PC-3 (cell line): Measurements from ENCODE around the gene SFI1. TPM values are rescaled to one million over a fixed set of nuclear protein-coding genes. Genes with fewer than 3 reads are reported as not detected.

Experiments
- ATAC-seq: fragments of 200-7000 bp; cut with Tn5 transposase; 2 replicates; pipeline ENCODE4 v1.9.1; 2020; ENCODE audit warnings: mild to moderate bottlenecking, moderate library complexity
- BruUV-seq: library from RNA; stranded (reverse); fragments of 400-500 nt; replicated peaks from 2 replicates; lab custom pipeline; 2021; lab: Mats Ljungman, UMichigan
- CTCF ChIA-PET: fragments of 300-600 bp; sonication (Branson Sonifier 250); formaldehyde crosslinking; loops from one replicate; lab custom pipeline; 2022; ENCODE audit warnings: antibody characterized with exemption; lab: Charles Lee
- POLR2A ChIA-PET: fragments of 300-600 bp; sonication (Branson Sonifier 250); formaldehyde crosslinking; loops from one replicate; lab custom pipeline; 2022; ENCODE audit warnings: antibody characterized with exemption; ENCODE audit not compliant: unreplicated experiment; lab: Charles Lee
- DNase-seq: peaks from one replicate; pipeline ENCODE4 v3.0.0-alpha.2; 2015
- H2AFZ ChIP-seq: fragments of 300-600 bp; sonication (generic); 2 replicates; pipeline ENCODE4 v1.6.0; 2016; ENCODE audit warnings: antibody characterized with exemption, low read length
- H3F3A ChIP-seq: fragments of 300-600 bp; sonication (generic); one replicate; pipeline ENCODE4 v1.6.0; 2017; ENCODE audit warnings: antibody characterized with exemption, low read length, control low read depth, mild to moderate bottlenecking; ENCODE audit not compliant: unreplicated experiment
- H3K27ac ChIP-seq: fragments of 300-600 bp; sonication (generic); 2 replicates; pipeline ENCODE4 v1.5.1; 2016; ENCODE audit warnings: mild to moderate bottlenecking, low read length
- H3K27me3 ChIP-seq: fragments of 300-600 bp; sonication (generic); 2 replicates; pipeline ENCODE4 v1.6.1; 2016; ENCODE audit warnings: low read length, mixed read lengths
- H3K36me3 ChIP-seq: fragments of 300-600 bp; sonication (generic); 2 replicates; pipeline ENCODE4 v1.6.1; 2016; ENCODE audit warnings: low read depth, mixed run types, low read length, mixed read lengths
- H3K4me1 ChIP-seq: fragments of 300-600 bp; sonication (generic); 2 replicates; pipeline ENCODE4 v1.5.1; 2016; ENCODE audit warnings: low read length; ENCODE audit not compliant: insufficient read depth
- H3K4me2 ChIP-seq: fragments of 300-600 bp; sonication (generic); 2 replicates; pipeline ENCODE4 v1.6.0; 2016; ENCODE audit warnings: low read length
- H3K4me3 ChIP-seq: fragments of 300-600 bp; sonication (generic); 2 replicates; pipeline ENCODE4 v1.5.1; 2016; ENCODE audit warnings: mild to moderate bottlenecking, low read length, mixed read lengths
- H3K79me2 ChIP-seq: fragments of 300-600 bp; sonication (generic); 2 replicates; pipeline ENCODE4 v1.6.1; 2017; ENCODE audit warnings: low read length, mixed read lengths
- H3K9ac ChIP-seq: fragments of 300-600 bp; sonication (generic); 2 replicates; pipeline ENCODE4 v1.6.0; 2016; ENCODE audit warnings: mild to moderate bottlenecking, low read length
- H3K9me2 ChIP-seq: fragments of 300-600 bp; sonication (generic); replicated peaks from 2 replicates; pipeline ENCODE4 v1.6.1; 2016; ENCODE audit warnings: mixed run types, low read length, mixed read lengths
- H3K9me3 ChIP-seq: fragments of 300-600 bp; sonication (generic); 2 replicates; pipeline ENCODE4 v1.6.1; 2016; ENCODE audit warnings: low read length, mixed read lengths
- H4K20me1 ChIP-seq: fragments of 300-600 bp; sonication (generic); 2 replicates; pipeline ENCODE4 v1.6.1; 2016; ENCODE audit warnings: low read length, mixed read lengths
- CTCF ChIP-seq: fragments of 300-600 bp; sonication (generic); conservative IDR thresholded peaks from 2 replicates; pipeline ENCODE4 v1.5.1; 2017; ENCODE audit warnings: antibody characterized with exemption, low read depth, mild to moderate bottlenecking, low read length
- EZH2 ChIP-seq: fragments of 300-600 bp; sonication (generic); IDR thresholded peaks from one replicate; pipeline ENCODE4 v1.6.1; 2017; ENCODE audit warnings: antibody characterized with exemption, mild to moderate bottlenecking, low read length; ENCODE audit not compliant: unreplicated experiment
- EZH2phosphoT487 ChIP-seq: fragments of 300-600 bp; sonication (generic); IDR thresholded peaks from 2 replicates; pipeline ENCODE4 v1.6.1; 2018; ENCODE audit warnings: mild to moderate bottlenecking, antibody characterized with exemption, low read length, borderline replicate concordance
- intact Hi-C: fragments of 100-400 bp; cut with micrococcal nuclease; formaldehyde crosslinking; loops from 2 replicates; pipeline ENCODE4 v1.9.0; 2023
- total RNA-seq: library from RNA; depleted of rRNA; stranded (reverse); fragments of >200 nt; gene quantifications from 2 replicates; pipeline ENCODE4 v1.2.3, GENCODE V29; 2014

SFI1 gene
- total RNA-seq, 1 experiment from 2014 or later, result 22.5 TPM

- POLR2A ChIA-PET, result no interaction called here
- H3K9me3 ChIP-seq, result no peaks in the 10 kb centered on the region
- no peak overlapping the region for H3K4me3 ChIP-seq
- no peak overlapping the region for H3K9ac ChIP-seq
- H3K4me1 ChIP-seq, result peaks cover 25% of the 10 kb centered on the region
- no peak for ATAC-seq
- no TSS peak for BruUV-seq
- H3K9me2 ChIP-seq, result no peaks in the 10 kb centered on the region
- no peaks in the 10 kb centered on the region for H3K27me3 ChIP-seq
- CTCF ChIA-PET, result no interaction called here
- H3K36me3 ChIP-seq, result no peaks in the 10 kb centered on the region
- no peaks in the 10 kb centered on the region for H4K20me1 ChIP-seq
- H3K79me2 ChIP-seq, result no peaks in the 10 kb centered on the region
- no peak overlapping the region for H3K4me2 ChIP-seq
- DNase-seq, result no peak
- H3K27ac ChIP-seq, result no peak overlapping the region
- TF ChIP-seq EZH2, result no peak
- TF ChIP-seq EZH2phosphoT487, result no peak
- TF ChIP-seq CTCF, result no peak
- H3F3A ChIP-seq, result no peaks in the 10 kb centered on the region
- intact Hi-C loops, result no loop called here
- H2AFZ ChIP-seq, result no peak overlapping the region
Observed at GRCh38 chr22:31584804-31585160, 88.4 kb downstream of the SFI1 start.

- Histone ChIP-seq H3K4me3 (no peak overlapping the region), H3K9ac (no peak overlapping the region), H3K9me2 (no peaks in the 10 kb centered on the region), H3K9me3 (no peaks in the 10 kb centered on the region), H3K4me1 (peaks cover 25% of the 10 kb centered on the region), H3K4me2 (no peak overlapping the region), H3F3A (no peaks in the 10 kb centered on the region), H3K36me3 (no peaks in the 10 kb centered on the region), H3K27me3 (no peaks in the 10 kb centered on the region), H4K20me1 (no peaks in the 10 kb centered on the region), H2AFZ (no peak overlapping the region), H3K27ac (no peak overlapping the region), H3K79me2 (no peaks in the 10 kb centered on the region)
- ChIA-PET CTCF (no interaction called here), POLR2A (no interaction called here)
- intact Hi-C loops, result no loop called here
- no peak for TF ChIP-seq EZH2phosphoT487
- TF ChIP-seq CTCF, result no peak
- TF ChIP-seq EZH2, result no peak
- DNase-seq (no peak), ATAC-seq (no peak)
- BruUV-seq, result no TSS peak
Observed at GRCh38 chr22:31585161-31585859, 89.0 kb downstream of the SFI1 start.

- Histone ChIP-seq H3K9ac (no peak overlapping the region), H3K4me2 (no peak overlapping the region), H3K36me3 (no peaks in the 10 kb centered on the region), H3K9me2 (no peaks in the 10 kb centered on the region), H3K27me3 (no peaks in the 10 kb centered on the region), H3K9me3 (no peaks in the 10 kb centered on the region), H4K20me1 (no peaks in the 10 kb centered on the region), H3K4me3 (no peak overlapping the region), H2AFZ (no peak overlapping the region), H3F3A (no peaks in the 10 kb centered on the region), H3K27ac (no peak overlapping the region), H3K4me1 (peaks cover 25% of the 10 kb centered on the region), H3K79me2 (no peaks in the 10 kb centered on the region)
- ChIA-PET CTCF (no interaction called here), POLR2A (no interaction called here)
- TF ChIP-seq EZH2 (no peak), EZH2phosphoT487 (no peak), CTCF (no peak)
- no peak for DNase-seq
- ATAC-seq, result no peak
- no TSS peak for BruUV-seq
- intact Hi-C loops, result no loop called here
Observed at GRCh38 chr22:31586137-31586920, 90.0 kb downstream of the SFI1 start.
